22Rv1 (cell line): ENCODE data around the gene SCTR.

ENCODE experiments used
- CTCF ChIP-seq: fragments of 450-650 bp; IDR thresholded peaks from 2 replicates; pipeline ENCODE4 v1.5.1; 2017; ENCODE audit warnings: mild to moderate bottlenecking
- ZFX ChIP-seq: fragments of 450-650 bp; IDR thresholded peaks from 2 replicates; pipeline ENCODE4 v1.6.1; 2017; ENCODE audit warnings: antibody characterized with exemption, borderline replicate concordance

DNA sequence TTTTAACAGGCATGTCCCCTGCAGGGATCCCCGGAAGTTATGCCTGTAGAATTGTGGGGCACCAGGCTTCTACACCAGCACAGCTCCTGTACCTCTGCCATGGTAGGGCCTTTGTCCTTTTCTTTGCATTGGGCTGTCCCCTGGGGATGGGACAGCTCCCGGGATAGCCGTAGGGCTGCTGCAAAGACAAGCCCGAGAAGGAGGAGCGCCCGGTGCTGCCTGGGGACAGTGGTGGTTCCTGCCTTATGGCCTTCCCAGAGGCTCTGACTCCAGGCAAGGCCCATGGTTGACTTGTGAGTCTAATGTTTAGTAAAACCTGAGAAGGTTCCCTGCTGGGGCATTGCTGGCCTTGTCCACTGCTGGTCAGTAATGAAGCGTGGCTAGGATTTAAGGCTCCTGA, 61.7 kb downstream of the SCTR start:
- TF ChIP-seq CTCF (no peak), ZFX (no peak)
